NCI-H1930 (cell line): Measurements from ENCODE around the gene KRT39.
"Not testable (repeated sequence)": the region's sequence is repeated elsewhere in the genome, so short reads cannot be mapped to it uniquely, and the experiment has no call there.

Source experiments
- DNase-seq, 2 experiments: peaks; one replicate each; lab custom pipeline; 2025; lab: John Stamatoyannopoulos, UW

The KRT39 gene

DNA sequence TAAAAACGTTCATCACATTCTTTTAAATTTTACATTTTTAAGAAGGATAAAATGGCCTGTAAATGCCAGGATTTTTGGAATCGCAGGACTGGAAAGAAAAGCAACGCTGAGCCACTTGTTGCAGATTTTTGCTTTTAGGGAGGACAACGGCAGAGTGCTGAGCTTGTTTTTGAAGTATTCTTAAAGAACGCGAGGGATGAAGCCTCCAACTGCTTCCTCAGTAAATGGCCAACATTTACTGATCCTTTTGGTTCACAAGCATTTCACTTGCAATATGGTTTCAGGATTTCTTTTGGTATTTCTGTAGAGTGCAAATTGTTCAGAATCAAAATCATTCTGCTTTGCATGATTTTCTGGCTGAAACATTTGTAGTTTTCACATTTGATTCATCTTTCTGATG, 26.5 kb downstream of the KRT39 start:
- DNase-seq: no peak

DNA sequence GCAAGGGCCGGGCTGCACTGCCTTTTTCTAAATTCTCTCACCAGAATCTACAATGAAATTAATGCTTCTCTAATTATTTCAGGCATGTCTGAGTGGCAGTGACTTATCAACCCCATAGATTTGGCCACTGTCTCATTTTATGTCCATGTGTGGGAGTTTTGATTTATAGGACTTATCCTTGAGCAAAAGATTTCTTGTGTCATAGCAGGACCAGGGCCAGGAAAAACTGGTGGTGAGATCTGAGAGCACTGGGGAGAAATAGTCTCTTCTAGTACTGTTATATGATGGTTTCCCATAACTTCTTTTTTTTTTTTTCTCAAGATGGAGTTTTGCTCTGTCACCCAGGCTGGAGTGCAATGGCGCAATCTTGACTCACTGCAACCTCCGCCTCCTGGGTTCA, 27.8 kb downstream of the KRT39 start:
- DNase-seq: no peak

DNA sequence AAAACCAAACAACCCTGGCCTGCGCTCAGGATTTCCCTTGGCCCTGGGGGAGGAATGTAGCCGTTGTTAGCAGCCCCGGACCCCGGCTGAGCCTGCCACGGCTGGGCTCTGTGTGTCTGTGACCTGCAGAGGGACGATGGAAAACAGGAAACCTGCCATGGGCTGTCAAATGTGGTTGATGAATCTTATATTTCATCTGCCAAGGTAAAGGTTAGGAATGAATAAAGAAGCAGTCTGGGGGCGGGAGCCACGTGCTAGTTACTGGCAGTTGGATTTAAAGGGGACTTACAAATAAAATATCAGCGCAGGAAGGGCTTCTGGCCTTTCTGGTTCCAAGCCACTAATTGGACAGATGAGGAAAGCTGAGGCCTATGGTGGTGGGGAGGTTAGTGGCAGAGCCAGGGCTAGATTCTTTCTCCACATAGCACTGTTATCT, 29.3 kb downstream of the KRT39 start, which contains the start of gene KRT23:
Gene KRT23, minus strand, starts transcription at position 263 of the 436 bp plus-strand sequence. CDS start 1,043 bp downstream, outside the sequence.
- DNase-seq: no peak

DNA sequence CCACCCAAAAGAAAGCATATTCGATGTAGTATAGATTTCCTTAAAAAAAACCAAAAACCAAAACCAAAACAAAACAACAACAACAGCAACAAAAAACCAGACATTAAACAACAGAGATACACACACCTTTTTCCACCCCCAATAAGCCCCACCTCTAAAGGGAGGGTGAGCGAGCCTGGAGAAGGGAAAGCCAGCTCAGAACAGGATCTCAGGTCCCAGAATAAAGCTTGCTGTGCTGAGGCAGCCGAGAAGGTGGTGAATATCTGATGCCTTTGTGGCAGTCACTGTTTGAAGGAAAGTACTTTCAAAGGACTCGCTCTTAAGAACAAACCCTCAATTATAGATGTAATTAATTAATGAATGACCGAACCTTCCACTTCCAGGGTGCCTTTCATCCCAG, 29.8 kb downstream of the KRT39 start:
- DNase-seq: no peak

DNA sequence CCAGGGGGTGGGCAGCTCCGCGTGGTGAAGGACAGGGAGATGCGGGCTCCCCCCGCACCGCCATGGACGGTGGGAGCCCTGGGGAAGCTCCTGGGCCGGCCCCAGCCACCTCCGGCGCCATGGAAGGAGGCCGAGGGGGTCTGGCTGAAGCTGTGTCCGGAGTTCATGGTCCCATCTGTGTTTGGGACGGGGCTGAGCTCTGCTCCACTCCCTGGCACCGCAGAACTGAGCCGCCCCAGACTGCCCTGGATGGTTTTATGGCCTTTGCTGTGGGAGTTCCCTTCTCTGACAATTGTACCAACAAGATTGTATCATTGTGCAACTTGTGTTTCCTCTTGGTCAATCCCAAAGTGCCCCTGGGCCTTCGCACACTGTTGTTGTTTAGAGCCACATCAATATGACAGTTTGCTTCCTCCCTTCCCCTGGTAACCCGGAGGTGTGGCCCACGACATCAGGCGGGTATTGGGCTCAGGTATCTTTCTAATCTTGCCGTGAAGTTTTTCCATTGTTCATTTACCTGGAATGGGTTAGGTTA, 30.2 kb downstream of the KRT39 start:
- no peak for DNase-seq

DNA sequence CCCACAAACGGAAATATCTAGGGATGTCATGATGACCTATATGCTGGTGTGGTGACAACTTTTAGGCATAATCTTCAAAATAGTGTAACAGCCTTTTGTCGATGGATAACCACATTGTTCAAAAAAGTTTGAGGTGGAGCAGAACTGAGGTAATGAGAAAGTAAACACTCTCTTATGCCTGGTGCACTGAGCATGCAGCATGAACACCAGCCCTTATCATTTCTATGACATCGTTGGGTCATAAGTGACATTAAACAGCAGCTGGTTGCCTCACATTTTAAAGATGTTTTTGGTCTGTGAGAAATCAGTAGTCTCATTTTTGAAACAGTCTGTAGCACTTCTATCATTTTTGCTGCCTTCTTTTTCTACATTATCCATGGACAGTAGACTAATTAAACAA, 31.1 kb downstream of the KRT39 start:
- DNase-seq: no peak

DNA sequence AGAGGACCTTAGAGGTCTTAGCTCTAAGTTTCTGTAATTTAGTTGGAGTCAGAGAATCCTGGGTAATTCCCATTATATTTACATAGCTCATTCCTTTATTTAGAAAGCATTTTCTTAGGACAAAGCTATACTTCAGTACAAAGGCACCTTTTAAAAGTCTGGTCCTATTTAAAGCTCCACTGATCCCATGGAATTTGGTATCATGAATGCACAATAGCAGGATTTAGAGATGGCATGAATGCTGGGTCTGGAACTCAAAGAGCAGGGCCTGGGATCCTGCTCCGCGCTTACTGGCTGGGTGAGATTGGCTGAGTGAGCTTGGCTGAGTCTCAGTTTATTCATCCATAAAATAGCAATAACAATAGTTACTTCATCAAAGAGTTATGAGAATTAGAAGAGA, 34.1 kb downstream of the KRT39 start:
- no peak for DNase-seq

DNA sequence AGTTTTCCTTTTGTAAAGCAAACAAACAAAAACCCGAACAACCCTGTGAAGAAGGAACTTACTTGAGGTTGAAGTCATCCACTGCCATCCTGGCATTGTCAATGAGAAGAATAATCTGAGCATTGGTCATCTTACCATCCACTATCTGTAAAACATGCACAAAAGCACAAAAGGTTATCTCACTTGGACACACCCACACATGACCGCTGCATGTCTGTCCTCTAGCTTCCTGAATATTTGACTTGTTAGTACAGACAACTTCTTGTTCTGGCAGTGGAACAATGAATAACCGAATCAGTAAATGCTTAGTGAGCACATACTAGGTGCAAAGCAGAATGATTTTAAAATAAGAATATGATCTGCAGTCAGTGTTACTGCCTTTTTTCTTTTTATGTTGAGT, 35.4 kb downstream of the KRT39 start:
- DNase-seq: no peak

DNA sequence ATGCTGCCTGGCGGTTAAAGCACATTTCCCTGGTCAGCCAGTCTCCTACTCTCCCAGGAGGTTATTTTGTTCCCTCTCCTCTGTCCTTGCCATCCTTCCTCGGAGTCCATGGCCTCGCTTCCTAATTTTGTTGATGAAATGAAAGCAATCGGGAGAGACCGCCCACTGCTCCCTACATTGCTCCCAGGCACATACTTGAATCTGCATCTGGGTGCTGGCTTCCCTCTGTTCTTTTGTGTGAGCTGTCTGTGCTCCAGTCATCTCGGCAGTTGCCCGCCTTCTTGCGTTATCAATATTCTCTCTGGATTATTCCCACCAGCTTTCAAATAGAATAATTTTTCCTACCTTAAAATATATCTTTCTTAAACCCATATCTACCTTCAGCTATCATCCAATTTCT, 40.4 kb downstream of the KRT39 start:
- DNase-seq: no peak

DNA sequence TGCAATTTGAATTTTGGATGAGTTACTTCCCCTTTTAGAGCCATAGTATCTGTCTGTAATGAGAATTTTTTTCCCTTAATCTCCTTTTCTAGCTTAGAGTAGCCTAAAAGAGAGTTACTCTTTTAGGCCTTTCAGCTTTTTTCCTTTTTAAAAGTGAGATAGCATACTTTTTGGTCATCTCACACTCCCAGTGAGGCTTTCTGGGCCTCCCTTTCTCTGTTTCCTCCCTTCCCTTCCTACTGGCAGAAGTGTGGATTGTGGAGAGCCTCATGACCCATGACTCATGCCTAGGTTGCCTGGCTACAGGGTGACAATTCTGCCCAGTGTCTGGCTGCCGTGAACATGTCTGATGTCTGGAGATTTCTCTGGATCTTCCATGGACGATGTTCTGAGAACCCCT, 44.5 kb downstream of the KRT39 start:
- DNase-seq: no peak

DNA sequence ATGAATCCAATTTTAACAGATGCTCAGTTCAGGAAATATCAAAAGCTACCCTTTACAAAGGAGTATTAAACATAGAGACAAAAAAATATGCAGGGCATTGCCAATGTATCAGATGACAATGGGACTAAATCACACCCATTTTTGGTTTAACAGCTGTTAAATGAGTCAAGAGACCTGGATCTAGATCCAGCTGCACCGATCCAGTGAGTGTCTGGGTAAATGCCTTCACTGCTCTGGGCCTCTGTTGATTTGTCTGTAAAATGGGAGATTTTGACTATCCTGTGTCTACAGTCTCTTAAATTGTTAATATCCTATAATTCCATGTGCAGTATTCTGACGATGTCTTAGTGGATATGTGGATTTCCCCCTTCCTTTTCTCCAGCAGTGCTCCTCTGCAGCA, 45.7 kb downstream of the KRT39 start:
- DNase-seq: no peak

DNA sequence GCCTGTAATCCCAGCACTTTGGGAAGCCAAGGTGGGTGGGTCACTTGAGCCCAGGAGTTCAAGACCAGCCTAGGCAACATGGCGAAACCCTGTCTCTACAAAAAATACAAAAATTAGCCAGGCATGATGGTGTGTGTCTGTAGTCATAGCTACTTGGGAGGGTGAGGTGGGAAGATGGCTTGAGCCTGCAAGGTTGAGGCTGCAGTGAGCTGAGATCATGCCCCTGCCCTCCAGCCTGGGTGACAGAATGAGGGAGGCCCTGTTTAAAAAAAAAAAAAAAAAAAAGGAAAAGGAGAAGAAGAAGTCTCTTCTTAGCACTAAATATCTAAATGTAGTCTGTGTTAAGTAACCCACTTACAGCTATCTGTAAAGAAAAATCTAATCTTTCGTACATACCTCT, 49.6 kb downstream of the KRT39 start:
- DNase-seq: not testable (repeated sequence)

DNA sequence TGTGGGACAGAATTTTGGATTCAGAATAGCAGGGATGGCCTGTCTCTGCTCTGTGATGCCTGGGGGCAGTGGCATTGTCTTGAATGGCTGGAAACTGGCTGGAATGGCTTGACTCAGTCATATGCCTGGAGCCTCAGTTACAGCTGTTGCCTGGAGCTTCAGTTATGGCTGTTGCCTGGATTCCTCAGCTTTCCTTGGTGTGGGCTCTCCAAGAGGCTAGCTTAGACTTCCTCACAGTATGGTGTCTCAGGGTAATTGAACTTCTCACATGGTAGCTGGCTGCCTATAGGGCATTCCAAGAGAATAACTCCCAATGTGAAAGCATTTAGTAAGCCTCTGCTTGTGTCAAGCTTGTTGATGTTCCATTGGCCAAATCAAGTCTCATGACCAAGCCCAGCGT, 50.4 kb downstream of the KRT39 start:
- no peak for DNase-seq

DNA sequence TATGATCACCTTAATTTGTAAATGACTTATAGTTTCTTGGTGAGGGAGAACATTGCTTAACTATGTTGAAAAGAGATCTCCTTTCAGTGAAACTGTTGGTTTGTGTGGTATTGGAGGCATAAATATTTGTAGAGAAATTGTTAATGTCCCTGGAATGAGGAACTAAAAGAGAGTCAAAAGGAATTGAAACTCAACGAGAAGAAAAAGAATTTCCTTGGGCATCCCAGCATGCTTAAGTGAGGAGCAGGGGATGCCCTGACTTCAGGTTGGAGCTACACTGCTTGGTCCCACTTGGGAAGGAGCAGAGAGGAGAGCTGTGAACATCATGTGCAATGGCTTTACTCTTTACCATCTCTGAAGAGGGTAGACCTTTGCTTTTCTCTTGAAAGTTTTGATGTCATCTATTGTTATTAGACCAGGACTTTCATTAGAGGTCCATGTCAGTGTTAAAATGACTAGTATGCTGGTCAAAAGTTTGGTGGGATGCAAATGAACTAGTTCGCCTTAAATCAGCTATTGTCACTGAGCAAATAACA, 51.0 kb downstream of the KRT39 start:
- no peak for DNase-seq

DNA sequence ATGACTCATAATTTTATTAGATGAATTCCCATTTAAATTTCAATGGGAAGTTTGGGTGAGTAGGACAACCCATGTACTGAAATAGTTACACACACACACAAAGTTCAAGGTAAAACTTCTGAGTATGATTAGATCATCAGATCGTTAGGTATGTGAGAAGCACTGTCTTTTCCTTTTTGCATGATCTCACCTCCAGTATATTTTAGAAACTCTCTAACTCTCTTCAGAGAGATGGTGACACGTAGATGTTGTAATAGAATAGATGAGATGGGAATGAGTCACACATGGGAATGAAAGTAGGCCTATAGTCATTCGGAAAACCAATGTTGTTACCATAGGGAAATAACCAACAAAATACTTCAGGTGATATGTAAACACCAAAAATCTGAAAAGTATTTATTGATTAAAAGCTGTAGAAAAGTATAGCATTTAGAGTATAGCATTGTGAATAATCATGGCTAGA, 51.5 kb downstream of the KRT39 start:
- DNase-seq: no peak

DNA sequence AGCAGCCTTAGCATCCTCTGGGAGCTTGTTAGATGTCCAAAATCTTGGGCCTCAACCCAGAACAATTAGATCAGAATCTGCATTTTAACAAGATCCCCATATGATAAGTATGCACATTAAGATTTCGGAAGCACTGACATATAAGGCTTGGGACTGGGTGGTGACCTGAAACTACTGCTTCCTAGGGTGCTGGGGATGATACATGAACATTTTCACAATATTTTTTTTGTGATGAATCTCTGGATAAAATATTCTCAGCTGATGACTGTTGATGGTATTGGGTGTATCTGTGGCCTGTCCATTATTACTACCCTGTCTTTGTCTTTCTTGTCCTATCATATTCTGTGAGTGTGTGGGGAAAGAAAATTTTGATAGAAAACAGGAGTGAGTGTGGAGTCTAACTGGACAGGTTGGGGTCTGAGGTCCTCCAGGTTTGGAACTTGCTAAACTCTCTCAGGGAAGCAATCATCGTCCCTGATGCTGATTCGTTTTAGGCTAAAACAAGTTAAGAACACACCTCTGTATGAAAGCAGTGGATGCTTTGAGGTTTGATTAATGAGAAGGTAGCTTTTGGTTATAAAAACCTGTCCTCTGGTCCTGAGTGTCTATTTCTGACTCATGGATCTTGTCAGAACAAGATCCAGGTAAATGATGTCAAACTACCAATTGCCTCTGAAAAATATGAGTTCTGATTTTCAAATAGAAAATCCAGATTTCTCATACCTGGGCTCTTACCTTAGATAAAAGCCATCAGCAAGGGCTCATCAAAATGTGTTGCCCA, 52.5 kb downstream of the KRT39 start:
- DNase-seq: no peak

DNA sequence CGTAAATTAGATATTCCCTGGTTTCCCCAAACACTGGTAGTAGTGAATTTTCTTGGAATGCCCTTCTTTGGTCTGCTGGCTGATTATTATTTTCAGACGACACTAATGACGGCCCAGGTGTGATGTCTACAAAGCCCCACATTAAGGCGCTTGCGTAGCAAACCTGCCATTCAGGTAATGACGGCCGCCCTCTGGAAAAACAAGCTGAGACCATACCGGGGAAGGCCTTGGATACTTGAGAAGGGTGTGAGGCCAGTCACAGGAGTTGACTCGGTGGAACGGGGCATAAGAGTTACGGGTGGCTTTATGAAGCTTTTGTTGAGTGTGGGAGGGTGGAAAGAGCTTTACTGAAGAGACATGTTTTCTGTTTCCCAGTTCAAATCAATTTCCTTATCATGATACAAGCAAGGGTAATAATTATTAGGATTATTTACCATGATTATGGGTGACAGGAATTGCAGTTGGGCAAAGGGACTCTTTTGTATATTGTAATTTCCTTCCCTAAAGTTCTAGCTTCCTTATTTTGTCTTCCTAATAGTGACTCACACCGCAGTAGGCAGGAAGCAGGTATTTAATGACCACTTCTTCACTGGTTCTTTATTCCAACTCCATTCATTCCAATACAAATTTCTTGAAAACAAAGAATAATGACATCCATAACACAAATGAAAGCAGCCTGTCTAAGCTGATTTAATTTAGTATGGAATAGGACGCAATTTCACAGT, 54.1 kb downstream of the KRT39 start:
- no peak for DNase-seq

DNA sequence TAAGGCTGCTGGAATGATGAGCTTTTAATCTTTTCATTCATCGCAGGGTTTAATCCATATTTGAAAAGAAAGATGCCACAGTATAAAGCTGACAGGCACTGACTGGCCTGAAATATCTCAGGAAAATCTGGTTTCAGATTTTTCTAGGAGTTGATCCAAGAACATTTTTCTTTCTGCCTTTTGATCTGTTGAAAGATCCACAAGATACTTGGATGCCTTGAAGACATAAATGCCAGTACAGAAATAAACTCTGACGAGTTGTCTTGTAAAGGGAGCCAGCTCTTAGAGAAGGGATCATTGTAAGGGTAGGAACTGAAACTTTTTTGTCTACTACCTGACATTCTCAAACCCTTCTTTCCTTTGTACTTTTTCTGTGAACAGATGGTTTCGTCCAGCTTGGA, 56.3 kb downstream of the KRT39 start:
- DNase-seq: no peak

DNA sequence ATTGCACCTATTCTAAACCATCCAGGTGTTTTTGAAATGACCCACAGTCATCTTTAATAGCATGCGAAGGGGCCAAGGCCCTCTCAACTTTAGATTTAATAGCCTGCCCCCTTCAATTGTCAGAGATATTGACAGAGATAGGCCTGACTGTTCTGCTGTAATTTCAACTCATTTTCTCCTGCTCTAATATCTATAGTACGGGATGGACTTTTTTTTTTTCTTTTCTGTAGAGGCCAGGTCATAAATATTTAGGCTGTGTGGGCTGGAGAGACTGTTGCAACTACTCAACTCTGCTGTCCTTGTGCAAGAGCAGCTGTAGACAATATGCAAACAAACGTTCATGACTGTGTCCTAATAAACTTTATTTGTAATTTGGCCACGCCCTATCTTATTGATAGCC, 57.0 kb downstream of the KRT39 start:
- no peak for DNase-seq

DNA sequence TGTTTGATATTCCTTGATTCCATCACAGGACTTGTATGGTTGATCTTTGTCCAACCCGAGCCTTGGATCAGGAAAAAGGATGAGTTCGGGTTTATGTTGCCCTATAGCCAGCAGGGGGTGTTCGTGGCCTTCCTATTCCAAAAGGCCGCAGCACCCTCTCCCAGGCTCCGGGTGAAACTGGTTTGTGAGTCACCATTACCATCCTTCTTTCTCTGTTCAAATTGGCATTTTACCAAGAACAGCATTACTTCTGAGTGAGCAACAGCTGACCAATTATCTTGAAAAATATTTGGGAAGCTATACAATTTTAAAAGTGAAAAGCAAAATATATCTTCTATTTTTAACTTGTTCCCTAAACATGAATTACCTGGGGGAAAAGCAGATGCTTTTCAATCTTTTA, 57.4 kb downstream of the KRT39 start:
- peak; percentile 20 to 56 for DNase-seq
